Urothelium cell line (cell line): ENCODE data around the gene GNMT.
A peak's percentile ranks its signal among the peaks of the same experiment; 100 is the strongest.

Source experiments
- DNase-seq: peaks from one replicate; pipeline ENCODE4 v3.0.0; 2011; ENCODE audit warnings: low spot score, mixed read lengths
- FAIRE-seq: peaks from 2 replicates; lab custom pipeline; 2011; peaks lifted over from hg19 to GRCh38; lab: Jason Lieb, UNC

GNMT gene

GRCh38 chr6:43011207-43011606 is 50.7 kb downstream of the GNMT start:
- DNase-seq: no peak
- no peak for FAIRE-seq

- no peak for DNase-seq
- FAIRE-seq: no peak
These were observed 51.8 kb downstream of the GNMT start for GRCh38 chr6:43012364-43012763.

DNA sequence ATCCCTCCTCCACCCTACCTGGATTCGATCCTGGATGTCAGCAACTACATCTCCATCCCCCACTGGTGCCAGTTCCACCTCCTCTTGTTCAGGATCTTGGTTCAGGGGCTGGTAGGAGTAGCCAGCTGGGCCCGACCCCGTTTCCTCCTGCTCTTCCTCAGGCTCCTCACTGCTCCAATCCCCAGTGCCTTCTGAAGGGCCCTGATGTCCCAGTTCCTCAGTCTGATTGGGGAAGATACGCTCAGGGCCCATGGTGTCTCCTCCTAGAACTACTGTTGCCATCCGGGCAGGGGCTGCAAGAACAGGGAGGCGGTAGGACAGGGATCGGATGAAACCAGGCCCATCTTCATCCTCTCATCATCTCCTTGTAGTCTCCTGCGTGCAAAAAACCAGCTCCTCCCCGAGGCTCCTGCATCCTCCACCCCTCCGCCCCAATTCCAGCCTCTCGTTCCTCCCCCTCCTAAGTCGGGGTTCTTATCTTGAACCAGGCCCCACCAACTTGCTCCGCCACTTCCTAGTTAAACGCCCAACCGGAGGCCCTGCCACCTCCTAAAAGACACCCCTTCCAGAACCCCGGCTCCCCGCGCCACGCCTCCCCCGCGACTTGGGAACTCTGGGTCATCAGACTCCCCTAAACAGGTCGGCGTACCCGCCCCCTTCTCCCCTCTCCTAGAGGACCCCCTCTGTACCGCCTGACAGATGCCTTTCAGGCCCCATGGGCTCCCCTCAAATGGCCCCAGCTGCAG is 52.7 kb downstream of the GNMT start:
- FAIRE-seq (no peak), DNase-seq (peak; percentile 18)
